Putamen (tissue), 1 donor: ENCODE data around the gene C22orf31.

Source experiments
- DNase-seq: peaks from one replicate; pipeline ENCODE4 v3.0.0-alpha.2; 2016; ENCODE audit warnings: low spot score

Gene C22orf31

DNA sequence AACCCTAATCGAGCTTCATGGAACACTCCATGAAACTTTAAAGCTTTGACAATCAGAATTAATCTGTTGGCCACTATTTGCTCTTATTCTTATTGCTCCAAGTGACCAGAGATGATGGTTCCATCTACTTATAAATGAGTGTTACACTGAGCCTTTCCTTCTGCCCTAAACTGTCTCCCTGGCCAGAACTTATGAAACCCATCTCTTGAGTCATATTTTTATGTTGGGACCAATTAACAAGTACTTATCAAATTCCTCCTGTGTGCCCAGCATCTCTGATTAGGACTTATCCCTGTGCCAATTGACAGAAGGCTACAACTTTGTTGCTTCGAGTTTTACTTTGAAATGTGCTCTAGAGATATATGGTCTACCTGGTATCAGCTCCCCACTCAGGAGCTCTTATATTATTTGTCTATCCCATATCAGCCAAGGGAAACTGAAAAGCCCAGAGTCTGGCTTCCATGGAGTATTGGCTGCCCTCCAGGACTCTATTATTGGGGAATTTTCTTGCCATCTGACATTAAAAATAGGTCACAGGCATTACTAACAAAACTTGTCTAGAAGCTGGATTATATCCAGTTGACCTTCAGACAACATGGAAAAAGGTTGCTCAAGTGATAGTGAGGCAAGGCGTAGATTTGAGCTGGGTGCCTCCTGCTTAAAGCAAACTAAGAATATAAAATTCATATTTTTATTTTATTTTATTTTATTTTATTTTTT, 20.0 kb upstream of the C22orf31 start:
- no peak for DNase-seq

DNA sequence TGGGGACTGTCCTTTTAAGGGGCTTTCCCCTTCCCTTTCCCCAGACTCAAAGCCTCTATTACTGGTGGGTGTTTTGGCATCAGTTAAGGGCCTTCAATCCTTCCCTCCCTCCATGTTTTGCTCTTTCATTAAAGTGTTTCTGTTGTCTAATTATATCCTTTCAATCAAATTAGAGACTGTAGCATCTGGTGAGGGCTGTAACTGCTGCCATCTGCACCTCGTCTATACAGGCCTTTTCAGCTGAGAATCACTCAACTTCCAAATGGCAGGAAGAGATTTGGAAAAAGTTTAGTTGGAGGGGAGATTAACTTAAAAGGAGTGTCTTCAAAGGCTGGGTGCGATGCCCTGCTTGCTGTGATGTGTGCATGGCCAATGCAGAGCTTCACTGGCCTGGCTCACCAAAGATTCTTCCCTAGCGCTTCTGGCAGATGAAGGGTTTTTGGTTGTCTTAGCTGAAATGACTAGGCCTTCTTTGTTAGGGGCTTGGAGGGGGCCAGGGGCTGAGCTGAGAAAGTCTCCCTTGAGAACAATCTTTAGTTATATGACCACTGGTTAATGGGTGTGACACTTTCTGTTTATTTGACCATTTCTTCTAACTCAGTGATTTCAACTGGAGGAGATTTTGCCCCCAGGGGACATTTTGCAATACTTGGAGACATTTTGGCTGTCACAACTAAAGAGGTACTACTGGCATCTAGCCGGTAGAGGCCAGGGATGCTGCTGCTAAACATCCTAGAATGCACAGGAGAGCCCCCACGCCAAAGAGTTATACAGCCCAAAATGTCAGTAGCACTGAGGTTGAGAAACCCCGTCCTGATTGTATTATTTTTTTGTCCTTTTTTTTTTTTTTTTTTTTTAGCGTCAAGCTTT, 18.7 kb upstream of the C22orf31 start:
- no peak for DNase-seq

- no peak for DNase-seq
These were observed 17.7 kb upstream of the C22orf31 start for GRCh38 chr22:29079218-29079901.

GRCh38 chr22:29078869-29079207, 17.2 kb upstream of the C22orf31 start:
- DNase-seq: no peak

- no peak for DNase-seq
These were observed 16.6 kb upstream of the C22orf31 start for GRCh38 chr22:29078036-29078868.

DNA sequence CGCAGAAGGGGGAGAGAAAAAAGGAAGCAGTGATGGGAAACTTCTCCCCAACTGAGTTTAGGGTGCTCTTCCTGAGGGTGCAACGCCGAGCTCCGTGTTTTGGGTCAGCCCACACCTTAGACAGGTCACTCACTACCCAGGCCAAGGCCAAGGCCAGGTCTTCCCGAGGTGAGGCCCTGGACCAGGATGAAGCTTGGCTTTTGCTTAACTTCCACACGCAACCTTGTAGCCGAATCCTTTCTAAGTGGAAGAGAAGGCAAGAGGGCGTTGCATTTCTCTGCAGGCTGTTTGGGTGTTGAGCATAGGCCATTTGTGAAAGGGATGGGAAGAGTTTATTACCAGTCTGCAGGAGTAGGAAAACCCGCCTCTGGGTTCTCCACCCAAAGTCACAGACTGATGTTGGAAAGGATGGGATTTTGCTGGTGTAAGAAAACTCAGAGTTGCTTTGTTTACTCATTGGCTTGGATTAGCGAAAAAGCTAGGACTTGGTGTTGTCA, 12.7 kb upstream of the C22orf31 start:
- no peak for DNase-seq

DNA sequence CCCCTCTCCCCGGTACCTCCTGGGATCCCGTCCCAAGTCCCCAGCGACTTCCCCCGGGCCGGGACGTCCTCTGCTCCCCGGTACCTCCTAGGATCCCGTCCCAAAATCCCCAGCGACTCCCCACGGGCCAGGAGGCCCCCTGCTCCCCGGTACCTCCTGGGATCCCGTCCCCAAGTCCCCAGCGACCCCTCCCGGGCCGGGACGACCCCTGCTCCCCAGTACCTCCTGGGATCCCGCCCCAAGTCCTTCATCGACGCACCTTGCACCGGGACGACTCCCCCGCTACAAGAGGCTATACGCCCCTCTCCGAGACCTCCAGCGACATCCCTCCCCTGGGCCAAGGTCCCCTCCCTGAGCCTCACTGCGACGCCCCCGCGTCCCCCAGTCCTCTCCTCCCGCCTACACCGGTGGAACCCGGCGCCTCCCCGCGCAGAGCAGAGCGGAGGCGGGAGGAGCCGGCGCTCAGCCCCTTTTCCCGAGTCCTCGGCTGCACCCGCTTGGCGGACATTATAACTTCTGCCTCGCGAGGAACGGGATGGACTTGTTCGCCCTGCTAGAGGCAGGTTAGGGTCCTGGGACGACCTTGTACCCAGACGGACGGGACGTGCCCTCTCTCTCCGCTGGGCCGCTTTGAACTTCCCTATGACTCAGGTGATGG, 12.1 kb upstream of the C22orf31 start:
- no peak for DNase-seq

DNA sequence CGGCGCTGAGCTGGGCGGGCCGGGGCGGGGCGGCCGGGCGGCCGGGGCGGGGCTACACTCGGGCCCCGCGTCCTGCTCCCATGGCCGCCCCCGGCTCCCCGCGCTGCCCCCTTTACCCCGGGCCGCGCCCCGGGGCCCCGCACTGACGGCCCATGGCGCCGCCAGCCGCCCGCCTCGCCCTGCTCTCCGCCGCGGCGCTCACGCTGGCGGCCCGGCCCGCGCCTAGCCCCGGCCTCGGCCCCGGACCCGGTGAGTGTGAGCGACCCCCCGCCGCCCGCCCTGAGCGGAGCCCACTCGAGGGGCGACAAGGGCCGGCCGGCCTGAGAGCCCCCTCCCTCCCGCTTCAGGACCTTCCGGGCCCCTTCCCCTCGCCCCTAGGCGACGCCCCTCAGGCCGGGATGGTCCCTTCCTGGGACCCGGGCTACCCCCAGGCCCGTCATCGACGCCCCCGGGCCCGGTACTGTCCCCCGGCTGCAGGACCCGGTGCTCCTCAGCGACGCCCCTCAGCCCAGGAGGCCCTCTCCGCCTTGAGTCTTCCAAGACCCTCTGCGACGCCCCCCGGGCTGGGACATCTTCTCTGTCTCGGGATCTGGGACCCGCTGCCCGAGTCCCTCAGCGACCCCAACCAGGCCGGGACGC, 11.5 kb upstream of the C22orf31 start, which contains the start of gene KREMEN1:
Gene KREMEN1, plus strand, starts transcription at position 57 of the 639 bp plus-strand sequence. Its CDS starts 96 bp downstream, at position 153.
- no peak for DNase-seq

DNA sequence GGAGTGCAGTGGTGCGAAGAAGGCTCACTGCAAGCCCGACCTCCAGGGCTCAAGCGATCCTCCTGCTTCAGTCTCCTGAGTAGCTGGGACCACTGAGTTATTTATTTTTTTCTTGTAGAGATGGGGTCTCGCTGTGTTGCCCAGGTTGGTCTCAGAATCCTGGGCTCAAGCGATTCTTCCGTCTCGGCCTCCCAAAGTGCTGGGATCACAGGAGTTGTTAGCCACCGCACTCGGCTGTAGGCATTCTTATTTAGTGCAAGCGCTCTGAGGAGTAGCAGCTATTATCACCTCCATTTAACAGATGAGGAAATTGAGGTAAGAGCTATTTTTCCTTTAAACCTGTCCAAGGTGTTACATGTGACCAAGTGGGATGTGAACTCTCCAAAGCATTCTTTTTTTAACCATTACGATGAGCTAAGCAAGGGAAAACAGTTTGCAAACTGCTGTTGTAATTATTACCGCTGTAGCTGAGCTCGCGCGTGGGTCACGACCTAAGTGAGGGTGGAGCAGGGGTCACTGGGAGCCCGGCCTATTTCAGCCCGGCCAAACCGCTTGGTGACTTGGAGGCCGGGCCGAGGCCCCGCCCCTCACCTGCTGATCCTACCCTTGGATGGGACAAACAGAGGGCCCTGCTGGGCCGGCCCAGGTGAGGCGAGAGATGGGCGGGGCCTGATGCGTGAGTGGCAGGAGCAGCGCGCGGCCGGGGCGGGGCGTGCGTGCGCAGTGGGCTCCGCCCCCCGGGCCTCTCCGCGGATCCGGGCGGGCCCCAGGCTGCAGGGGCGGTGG, 10.8 kb upstream of the C22orf31 start:
- peak; percentile 83 for DNase-seq

DNA sequence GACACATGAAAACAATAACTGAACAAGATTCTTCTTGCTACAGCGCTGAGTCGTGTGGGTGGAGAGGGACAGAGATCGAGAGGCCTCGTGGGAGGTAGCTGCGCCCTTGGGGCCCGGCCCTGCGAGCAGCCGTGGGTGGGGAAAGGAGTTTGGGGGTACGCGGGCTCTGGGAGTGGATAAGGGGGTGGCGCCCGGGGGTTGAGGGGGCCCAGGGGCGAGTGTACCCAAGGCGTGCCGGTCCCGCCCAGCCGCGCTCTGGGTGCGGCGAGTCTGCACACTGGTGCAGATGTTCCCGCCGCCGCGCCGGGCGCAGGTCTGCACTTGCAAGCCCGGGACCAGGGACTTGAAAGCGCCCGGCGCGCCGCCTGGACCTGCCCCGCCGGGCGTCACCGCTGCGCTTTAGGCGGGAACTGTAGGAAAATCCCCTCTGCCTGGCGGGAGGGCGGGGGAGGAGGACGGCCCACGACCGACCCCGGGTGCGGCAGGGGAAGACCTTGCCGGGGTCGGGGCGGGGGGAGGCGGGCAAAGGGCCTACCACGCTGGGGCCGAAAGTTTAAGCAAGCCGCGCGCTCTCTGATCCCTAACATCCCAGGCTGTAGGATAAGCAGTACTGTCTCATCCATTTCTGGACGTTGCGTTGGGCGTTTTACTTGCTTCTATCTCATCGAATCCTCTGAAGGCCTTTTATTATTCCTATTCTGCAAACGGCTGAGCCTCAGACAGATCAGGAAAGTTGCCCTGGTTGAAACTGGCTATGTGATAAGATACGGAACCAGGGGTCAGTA, 9.8 kb upstream of the C22orf31 start:
- DNase-seq: no peak

- no peak for DNase-seq
These were observed 8.9 kb upstream of the C22orf31 start for GRCh38 chr22:29070490-29070889.

- DNase-seq: no peak
These were observed 7.8 kb upstream of the C22orf31 start for GRCh38 chr22:29069463-29069862.

DNA sequence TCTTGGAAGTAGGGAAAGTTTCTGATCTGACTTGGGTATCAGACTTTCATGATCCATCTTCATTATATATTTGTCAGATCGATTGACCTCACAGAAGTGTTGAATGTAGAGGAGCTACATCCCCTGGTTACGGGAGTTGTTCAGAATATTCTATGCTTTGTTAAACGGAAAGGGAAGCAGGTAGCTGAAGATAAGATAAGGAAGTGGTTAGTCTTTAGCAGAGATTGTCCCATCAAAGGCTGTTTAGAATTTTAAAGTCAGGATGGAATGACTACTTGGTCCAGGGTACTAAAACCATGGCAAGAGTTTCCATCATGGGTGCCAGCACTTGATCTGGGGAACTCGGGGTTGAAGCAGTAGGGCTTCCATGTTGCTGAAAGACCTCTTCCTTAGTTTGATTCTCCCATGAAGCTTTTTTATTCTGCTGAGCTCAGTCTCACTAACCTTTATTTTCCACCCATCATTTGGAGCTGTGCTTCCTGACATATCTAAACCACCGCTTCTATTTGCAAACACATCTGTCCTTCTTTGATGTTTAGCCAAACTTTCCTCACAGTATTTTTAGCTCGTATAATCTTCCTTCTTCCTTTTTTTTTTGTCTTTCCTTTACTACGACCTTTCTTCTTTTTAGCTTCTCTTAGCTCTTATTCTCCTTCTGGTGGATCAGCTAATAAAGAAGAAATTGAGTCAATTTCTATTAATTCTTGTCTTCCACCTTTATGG, 4.0 kb upstream of the C22orf31 start:
- no peak for DNase-seq

GRCh38 chr22:29062286-29062821, 723 bp upstream of the C22orf31 start:
- DNase-seq: no peak

GRCh38 chr22:29060931-29061330, 700 bp downstream of the C22orf31 start:
- no peak for DNase-seq

- no peak for DNase-seq
These were observed 1.3 kb downstream of the C22orf31 start for GRCh38 chr22:29060251-29060869.

DNA sequence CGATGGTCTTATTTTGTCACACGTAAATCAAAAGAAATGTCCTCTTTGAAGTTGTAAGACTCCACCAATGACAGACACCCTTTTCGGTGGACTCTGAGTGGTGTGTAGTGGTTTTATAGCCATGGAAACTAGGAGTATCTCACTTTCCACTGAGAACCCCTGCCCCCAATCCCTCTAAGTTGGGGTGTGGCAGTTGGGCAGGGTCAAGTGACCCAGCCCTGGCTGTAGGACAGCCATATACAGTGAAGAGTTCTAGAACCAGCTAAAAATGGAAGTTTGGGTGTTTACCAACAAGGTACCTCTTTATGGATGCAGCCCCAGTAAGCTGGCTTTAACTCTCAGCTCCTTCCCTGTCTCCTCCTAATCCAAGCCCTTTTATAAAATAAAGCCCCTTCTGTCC, 5.2 kb downstream of the C22orf31 start:
- DNase-seq: no peak
